Measurements from ENCODE around the gene TSFM.

TSFM gene

DNA sequence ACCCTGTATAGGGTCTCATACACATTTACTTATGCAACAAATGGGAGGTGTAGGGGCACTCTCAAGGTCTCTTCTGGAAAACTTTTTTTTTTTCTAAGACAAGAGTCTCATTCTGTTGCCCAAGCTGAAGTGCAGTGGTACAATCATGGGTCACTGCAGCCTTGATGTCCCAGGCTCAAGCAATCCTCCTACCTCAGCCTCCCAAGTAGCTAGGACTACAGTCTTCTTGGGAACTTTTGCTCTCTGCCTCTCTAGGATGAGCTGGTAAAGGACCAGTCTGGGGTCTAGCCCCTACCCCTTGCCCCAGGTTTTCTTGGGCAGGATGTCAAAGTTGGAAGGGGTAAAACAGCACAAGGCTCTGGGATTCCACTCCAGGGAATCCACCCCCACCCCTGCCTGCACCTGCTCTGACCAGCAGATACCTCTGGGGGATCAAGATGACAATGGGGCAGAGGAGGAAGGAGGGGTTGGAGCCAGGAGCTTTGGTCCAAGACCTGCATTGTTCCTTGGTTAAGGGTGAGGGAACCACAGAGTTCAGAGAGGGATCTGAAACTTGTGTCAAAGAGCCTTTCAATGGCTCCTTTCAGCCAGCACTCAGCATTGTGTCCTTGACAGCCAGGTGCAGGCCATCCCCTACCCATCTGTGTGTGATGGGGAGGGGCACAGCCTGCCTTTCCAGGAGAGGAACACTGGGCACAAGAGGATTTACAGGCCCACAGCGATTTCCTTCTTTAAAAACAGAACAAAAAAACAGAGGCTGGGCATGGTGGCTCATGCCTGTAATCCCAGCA lies 51.7 kb downstream of the TSFM start:
- H3K9me3 Mint-ChIP-seq (ENCODE audit: low read depth) = no peaks in the 10 kb centered on the region
- H3K36me3 Mint-ChIP-seq = no peaks in the 10 kb centered on the region
- peaks cover 86% of the 10 kb centered on the region for H3K4me1 Mint-ChIP-seq (ENCODE audit: low read depth)
- no peak overlapping the region for H3K4me3 Mint-ChIP-seq
- H3K27me3 Mint-ChIP-seq = no peaks in the 10 kb centered on the region
- H3K27ac Mint-ChIP-seq = peak overlapping the region; percentile 92

DNA sequence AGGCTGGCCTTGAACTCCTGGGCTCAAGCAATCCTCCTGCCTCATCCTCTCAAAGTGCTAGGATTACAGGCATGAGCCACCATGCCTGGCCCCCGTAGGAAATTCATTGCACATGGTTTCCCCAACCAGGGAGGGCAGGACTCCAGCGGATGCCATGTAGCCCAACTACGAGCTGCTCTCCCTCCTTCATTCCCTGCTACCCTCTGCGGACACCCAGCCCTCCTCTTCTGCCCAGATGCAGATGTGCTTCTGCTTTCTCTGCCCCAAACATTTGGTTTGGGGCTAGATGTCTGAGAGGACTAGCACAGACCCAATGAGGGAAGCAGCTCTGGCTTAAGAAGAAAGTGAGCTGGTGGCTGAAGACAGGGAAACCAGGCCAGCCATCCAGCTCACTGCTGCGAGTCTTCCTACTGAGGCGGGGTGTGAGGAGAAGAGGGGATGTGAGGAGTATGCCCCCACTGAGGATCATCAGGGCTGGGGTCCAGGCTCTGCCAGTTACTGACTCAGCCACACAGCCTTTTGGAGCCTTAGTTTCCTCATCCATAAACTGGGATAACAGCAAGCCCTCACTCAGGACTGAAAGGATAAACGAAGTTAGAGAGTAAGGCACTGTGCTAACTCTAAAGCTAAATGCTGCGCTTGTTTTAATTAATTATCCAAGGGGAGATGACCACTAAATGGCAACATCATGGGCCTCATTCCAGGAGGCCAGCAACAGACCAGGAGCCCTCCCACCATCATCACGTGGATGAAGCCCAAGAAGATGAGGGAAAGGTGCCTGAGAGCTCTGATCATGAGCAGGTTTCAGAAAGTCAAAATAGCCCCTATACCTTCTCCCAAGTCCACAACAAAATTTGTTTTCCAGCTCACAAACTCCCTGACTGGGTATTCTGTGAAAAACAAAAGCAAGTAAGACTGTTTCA lies 53.0 kb downstream of the TSFM start:
- peak overlapping the region; percentile 92 for H3K27ac Mint-ChIP-seq
- no peaks in the 10 kb centered on the region for H3K9me3 Mint-ChIP-seq (ENCODE audit: low read depth)
- no peaks in the 10 kb centered on the region for H3K27me3 Mint-ChIP-seq
- peaks cover 90% of the 10 kb centered on the region for H3K4me1 Mint-ChIP-seq (ENCODE audit: low read depth)
- peak overlapping the region; percentile 64 for H3K4me3 Mint-ChIP-seq
- no peaks in the 10 kb centered on the region for H3K36me3 Mint-ChIP-seq

DNA sequence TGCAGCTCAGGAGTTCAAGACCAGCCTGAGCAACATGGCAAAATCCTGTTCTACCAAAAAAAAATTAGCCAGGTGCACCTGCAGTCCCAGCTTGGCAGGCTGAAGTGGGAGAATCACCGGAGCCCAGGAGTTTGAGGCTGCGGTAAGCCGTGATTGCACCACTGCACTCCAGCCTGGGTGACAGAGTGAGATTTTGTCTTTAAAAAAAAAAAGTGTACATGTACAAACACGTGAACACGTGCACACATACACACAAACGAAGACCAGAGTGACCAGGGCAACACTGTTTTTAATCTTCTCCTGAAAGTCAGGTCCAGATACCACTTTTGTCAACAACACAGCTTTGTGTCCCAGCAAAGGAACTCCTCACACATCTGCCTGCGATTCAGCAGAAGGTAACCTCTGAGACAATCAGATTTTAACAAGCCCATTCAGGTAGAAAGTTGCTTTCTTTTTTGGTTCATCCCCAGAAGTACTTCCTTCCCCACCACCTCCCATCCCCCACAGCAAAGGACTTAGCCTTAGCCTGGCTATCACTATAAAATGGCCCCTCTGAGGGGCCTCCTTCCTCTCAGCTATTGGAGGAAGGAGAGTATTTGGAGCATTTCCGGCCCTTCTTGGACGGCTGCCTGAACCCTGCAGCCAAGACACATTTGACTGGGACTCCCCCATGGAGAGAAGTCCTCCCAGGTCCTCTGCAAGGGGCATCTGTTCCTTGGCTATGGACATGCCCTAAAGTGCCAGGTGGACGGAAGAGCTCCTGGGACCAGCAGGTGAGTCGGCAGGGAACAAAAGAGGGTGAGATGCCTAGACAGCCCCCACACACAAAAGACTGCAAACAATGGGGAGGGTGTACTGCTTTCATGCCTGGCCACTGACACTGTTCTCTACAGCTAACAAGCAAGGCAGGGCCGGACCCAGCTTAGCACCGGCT lies 54.1 kb downstream of the TSFM start:
- peak overlapping the region; percentile 64 for H3K4me3 Mint-ChIP-seq
- H3K4me1 Mint-ChIP-seq (ENCODE audit: low read depth) = peaks cover 95% of the 10 kb centered on the region
- peak overlapping the region; percentile 92 for H3K27ac Mint-ChIP-seq
- H3K27me3 Mint-ChIP-seq = no peaks in the 10 kb centered on the region
- no peaks in the 10 kb centered on the region for H3K9me3 Mint-ChIP-seq (ENCODE audit: low read depth)
- no peaks in the 10 kb centered on the region for H3K36me3 Mint-ChIP-seq

- Mint-ChIP-seq H3K9me3 (ENCODE audit: low read depth) (no peaks in the 10 kb centered on the region), H3K27me3 (no peaks in the 10 kb centered on the region), H3K4me3 (peak overlapping the region; percentile 73), H3K27ac (peak overlapping the region; percentile 95), H3K4me1 (ENCODE audit: low read depth) (peaks cover 96% of the 10 kb centered on the region), H3K36me3 (no peaks in the 10 kb centered on the region)
Measured at GRCh38 chr12:57837864-57838562, 55.4 kb downstream of the TSFM start.

DNA sequence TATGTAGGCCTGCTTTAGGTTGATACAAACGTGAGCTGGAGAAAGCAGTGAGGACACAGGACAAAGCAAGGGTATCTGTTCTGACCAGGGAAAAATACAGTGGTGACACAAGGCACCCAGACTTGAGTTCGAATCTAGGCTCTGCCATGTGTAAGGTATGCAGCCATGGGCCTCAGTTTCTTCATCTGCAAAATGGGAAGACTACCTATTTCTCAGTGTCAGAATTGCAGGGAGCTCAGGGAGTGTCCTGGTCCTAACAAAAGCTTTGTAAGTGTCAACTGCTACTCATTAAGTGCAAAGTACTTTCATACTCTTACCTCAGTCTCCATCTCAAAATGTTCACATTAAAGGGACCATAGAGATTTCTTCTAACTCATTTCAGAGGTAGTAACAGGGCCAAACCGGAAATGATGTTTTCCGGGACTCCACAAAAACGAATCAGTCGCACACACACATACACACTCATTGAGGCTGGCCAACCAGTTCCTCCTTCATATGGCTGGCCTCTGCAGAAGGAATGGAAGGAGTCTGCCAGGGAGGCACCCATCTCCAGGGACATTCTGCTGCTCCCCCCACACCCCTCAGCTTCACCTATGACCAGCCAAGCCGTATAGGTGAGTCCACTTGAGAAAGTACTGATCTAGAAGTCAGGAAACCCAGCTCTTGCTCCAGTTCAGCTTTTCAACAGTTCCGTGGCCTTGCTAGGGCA lies 56.2 kb downstream of the TSFM start:
- Mint-ChIP-seq H3K4me1 (ENCODE audit: low read depth) (peaks cover 96% of the 10 kb centered on the region), H3K4me3 (peak overlapping the region; percentile 73), H3K9me3 (ENCODE audit: low read depth) (no peaks in the 10 kb centered on the region), H3K27me3 (no peaks in the 10 kb centered on the region), H3K27ac (peak overlapping the region; percentile 95), H3K36me3 (no peaks in the 10 kb centered on the region)

DNA sequence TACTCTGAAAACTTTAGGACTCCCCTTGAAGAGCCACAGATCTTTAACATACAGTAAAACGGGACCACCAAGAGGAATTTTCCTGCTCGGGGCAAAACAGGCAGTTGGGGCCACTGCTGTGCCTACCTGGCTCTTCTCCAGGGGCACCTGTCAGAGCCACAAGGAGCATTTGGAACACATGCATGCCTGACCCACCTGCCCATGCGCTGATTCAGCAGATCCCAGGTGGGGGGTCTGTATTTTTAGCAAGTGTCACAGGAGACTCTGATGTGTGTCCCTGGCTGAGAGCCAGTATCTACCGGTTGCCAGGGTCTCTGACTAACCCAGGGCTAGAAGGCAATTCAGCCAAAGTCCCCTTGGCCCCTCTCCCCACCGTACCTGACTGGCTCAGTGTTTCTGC lies 57.4 kb downstream of the TSFM start:
- H3K4me1 Mint-ChIP-seq (ENCODE audit: low read depth) = peaks cover 93% of the 10 kb centered on the region
- peak overlapping the region; percentile 28 for H3K4me3 Mint-ChIP-seq
- no peaks in the 10 kb centered on the region for H3K9me3 Mint-ChIP-seq (ENCODE audit: low read depth)
- no peaks in the 10 kb centered on the region for H3K27me3 Mint-ChIP-seq
- peak overlapping the region; percentile 95 for H3K27ac Mint-ChIP-seq
- H3K36me3 Mint-ChIP-seq = no peaks in the 10 kb centered on the region

- Mint-ChIP-seq H3K9me3 (ENCODE audit: low read depth) (no peaks in the 10 kb centered on the region), H3K36me3 (no peaks in the 10 kb centered on the region), H3K27me3 (no peaks in the 10 kb centered on the region), H3K27ac (peak overlapping the region; percentile 95), H3K4me3 (peak overlapping the region; percentile 36), H3K4me1 (ENCODE audit: low read depth) (peaks cover 86% of the 10 kb centered on the region)
Measured at GRCh38 chr12:57840726-57841125, 58.1 kb downstream of the TSFM start.

GRCh38 chr12:57841445-57841844 lies 58.9 kb downstream of the TSFM start:
- peak overlapping the region; percentile 95 for H3K27ac Mint-ChIP-seq
- H3K4me1 Mint-ChIP-seq (ENCODE audit: low read depth) = peaks cover 78% of the 10 kb centered on the region
- no peaks in the 10 kb centered on the region for H3K36me3 Mint-ChIP-seq
- no peaks in the 10 kb centered on the region for H3K27me3 Mint-ChIP-seq
- no peaks in the 10 kb centered on the region for H3K9me3 Mint-ChIP-seq (ENCODE audit: low read depth)
- peak overlapping the region; percentile 87 for H3K4me3 Mint-ChIP-seq

DNA sequence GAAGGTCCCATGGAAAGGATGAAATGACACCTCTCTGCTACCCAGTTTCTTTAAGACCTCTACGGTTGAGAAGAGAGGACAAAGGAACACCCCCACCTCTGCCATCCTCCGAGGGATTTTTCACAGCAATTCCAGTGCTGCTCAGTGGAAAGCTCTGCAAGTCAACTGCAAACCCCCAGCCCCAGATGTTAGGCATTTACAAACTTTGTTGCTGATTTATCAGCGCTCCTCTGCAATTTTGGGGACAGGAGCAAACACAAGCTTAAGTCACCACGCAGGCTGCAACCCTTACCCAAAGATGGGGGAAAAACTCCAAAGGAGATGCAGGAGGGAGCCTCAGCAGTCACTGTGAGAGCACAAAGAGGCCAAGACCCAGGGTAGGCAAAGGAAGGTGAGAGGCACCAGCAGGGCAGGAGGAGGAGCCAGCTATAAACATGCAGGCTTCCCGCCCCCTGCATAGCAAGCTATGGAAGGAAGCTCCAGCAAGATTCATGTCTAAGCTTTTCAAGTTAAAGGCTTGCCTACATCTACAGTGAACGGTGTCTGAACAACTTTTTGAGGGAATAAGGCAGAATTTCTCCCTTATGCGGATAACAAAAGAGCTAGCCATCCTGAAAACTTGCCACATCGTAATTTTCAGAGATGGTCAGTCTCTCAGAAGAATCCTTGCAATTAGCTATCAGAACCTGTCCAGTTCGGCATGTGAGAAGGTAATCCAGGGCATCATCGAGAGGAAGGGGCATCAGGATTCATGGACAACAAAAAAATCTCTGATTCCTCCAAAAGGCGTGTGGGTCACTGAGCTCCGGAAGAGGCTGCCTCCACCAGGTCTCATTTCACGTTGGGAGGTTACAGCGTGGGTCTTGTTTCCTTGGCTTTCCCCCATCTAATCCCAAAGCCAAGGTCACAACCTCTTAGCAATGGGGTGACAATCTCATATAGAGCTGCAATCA lies 60.0 kb downstream of the TSFM start:
- no peaks in the 10 kb centered on the region for H3K27me3 Mint-ChIP-seq
- peak overlapping the region; percentile 87 for H3K4me3 Mint-ChIP-seq
- peaks cover 72% of the 10 kb centered on the region for H3K4me1 Mint-ChIP-seq (ENCODE audit: low read depth)
- no peaks in the 10 kb centered on the region for H3K36me3 Mint-ChIP-seq
- no peaks in the 10 kb centered on the region for H3K9me3 Mint-ChIP-seq (ENCODE audit: low read depth)
- H3K27ac Mint-ChIP-seq = peak overlapping the region; percentile 95

- no peaks in the 10 kb centered on the region for H3K9me3 Mint-ChIP-seq (ENCODE audit: low read depth)
- no peaks in the 10 kb centered on the region for H3K36me3 Mint-ChIP-seq
- H3K27me3 Mint-ChIP-seq = no peaks in the 10 kb centered on the region
- peak overlapping the region; percentile 95 for H3K27ac Mint-ChIP-seq
- H3K4me1 Mint-ChIP-seq (ENCODE audit: low read depth) = peaks cover 58% of the 10 kb centered on the region
- H3K4me3 Mint-ChIP-seq = peak overlapping the region; percentile 87
Measured at GRCh38 chr12:57844709-57845477, 62.3 kb downstream of the TSFM start.

DNA sequence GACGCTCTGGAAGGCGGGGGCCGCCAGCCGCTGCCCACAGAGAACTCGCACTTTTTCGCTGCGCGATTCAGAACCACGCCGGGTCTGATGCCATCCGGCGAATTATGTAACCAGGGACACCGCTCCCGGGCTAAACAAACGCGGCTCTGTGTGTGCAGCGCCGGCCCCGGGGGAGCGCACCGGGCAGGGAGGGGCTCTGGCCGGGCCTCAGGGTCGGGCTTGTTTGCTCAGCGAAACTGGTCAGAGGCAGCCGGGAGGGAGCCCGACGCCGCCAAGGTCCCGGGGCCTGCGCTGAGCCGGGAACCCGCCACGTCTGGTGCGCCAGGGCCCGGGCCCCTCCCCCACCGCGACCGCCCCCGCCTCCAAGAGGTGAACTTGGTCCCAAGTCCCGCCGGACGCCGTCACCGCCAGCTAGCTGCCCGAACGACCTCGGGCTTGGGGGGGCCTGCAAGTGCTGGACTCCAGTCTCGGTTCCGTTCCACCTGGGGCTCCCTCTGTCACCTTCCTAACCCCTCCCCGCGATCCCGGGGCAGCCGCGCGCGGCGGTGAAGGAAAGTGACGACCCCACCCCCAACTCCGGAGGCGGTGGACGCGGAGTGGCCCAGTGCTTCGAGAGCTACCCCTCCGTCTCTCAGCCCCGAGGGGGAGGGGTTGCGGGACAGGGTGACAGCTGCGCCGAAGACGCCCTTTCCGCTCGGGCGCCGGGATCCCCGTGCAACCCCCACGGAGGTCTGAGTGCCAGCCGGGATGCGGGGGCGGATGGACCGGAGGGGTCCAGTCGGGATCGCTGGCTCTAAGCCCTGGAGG lies 63.1 kb downstream of the TSFM start:
- no peaks in the 10 kb centered on the region for H3K36me3 Mint-ChIP-seq
- H3K27ac Mint-ChIP-seq = peak overlapping the region; percentile 95
- H3K4me1 Mint-ChIP-seq (ENCODE audit: low read depth) = peaks cover 51% of the 10 kb centered on the region
- H3K27me3 Mint-ChIP-seq = no peaks in the 10 kb centered on the region
- H3K9me3 Mint-ChIP-seq (ENCODE audit: low read depth) = no peaks in the 10 kb centered on the region
- H3K4me3 Mint-ChIP-seq = peak overlapping the region; percentile 87

DNA sequence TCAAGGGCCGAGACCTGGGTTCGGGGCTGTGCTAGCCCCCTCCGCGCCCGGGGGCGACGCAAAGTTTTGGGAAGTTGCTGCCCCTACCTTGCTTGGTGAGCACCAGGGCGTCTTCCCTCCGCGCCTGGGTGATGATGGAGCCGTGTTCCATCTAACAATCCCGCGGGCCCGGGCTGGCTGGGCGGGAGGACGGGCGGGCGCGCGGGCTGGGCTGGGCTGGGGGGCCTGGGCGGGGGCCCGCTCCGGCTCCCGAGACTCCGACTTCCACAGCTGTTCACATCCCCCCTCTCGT lies 63.6 kb downstream of the TSFM start:
- H3K27ac Mint-ChIP-seq = no peak overlapping the region
- H3K4me3 Mint-ChIP-seq = peak overlapping the region; percentile 81
- no peaks in the 10 kb centered on the region for H3K27me3 Mint-ChIP-seq
- no peaks in the 10 kb centered on the region for H3K9me3 Mint-ChIP-seq (ENCODE audit: low read depth)
- peaks cover 50% of the 10 kb centered on the region for H3K4me1 Mint-ChIP-seq (ENCODE audit: low read depth)
- H3K36me3 Mint-ChIP-seq = no peaks in the 10 kb centered on the region

All from activated naive CD8-positive, alpha-beta T cell (primary cell).